Kidney (tissue), 14 donors: ENCODE results near the gene PRSS27. TPM values are rescaled to one million over a fixed set of nuclear protein-coding genes. Genes with fewer than 3 reads are reported as not detected.

Experiments used
- DNase-seq, 5 donors: peaks; one replicate each; pipeline ENCODE4 v3.0.0-alpha.2; 2013 to 2020
- FAIRE-seq: peaks from 2 replicates; lab custom pipeline; 2012; peaks lifted over from hg19 to GRCh38; lab: Jason Lieb, UNC
- H3K27ac ChIP-seq, 2 donors: one replicate each; pipeline ENCODE4 v1.7.0; 2013; ENCODE audit warnings: low read depth in 2 of 2, low read length in 2 of 2, inconsistent platforms in 1 of 2
- H3K27me3 ChIP-seq: one replicate; pipeline ENCODE4 v1.7.1; 2013; ENCODE audit warnings: low read length, inconsistent platforms; ENCODE audit not compliant: control insufficient read depth, insufficient read depth
- H3K36me3 ChIP-seq, 3 donors: one replicate each; pipeline versions ENCODE4 v1.7.0 to v1.7.1; 2013; ENCODE audit warnings: low read length in 3 of 3, control low read depth in 1 of 3, inconsistent platforms in 1 of 3; ENCODE audit not compliant: insufficient read depth in 3 of 3, control insufficient read depth in 2 of 3
- H3K4me1 ChIP-seq, 3 donors: one replicate each; pipeline versions ENCODE4 v1.7.0 to v1.7.1; 2013; ENCODE audit warnings: low read length in 3 of 3, inconsistent platforms in 1 of 3, low read depth in 1 of 3; ENCODE audit not compliant: control insufficient read depth in 2 of 3, insufficient read depth in 2 of 3
- H3K4me3 ChIP-seq, 3 donors: one replicate each; pipeline versions ENCODE4 v1.7.0 to v1.8.1; 2013; ENCODE audit warnings: low read length in 3 of 3, control low read depth in 1 of 3, inconsistent platforms in 1 of 3
- H3K9ac ChIP-seq, 3 donors: one replicate each; pipeline versions ENCODE4 v1.7.0 to v1.7.1; 2013; ENCODE audit warnings: low read length in 3 of 3, control low read depth in 1 of 3, inconsistent platforms in 1 of 3
- H3K9me3 ChIP-seq, 3 donors: one replicate each; pipeline versions ENCODE4 v1.7.0 to v1.7.1; 2013; ENCODE audit warnings: low read length in 3 of 3, control low read depth in 1 of 3, inconsistent platforms in 1 of 3; ENCODE audit not compliant: control insufficient read depth in 2 of 3, insufficient read depth in 1 of 3
- intact Hi-C: fragments of 100-400 bp; cut with DNase I; formaldehyde crosslinking; loops from one replicate; pipeline ENCODE4 v1.11.1; 2022
- polyA plus RNA-seq: library from polyadenylated mRNA; stranded (reverse); fragments of 350-450 nt; fragmentation: Illumina TruSeq; extraction: RNeasy Lipid Tissue Mini Kit (QIAGEN cat#74804); gene quantifications from one replicate; pipeline ENCODE4 v1.2.3, GENCODE V29; 2014; ENCODE audit warnings: low read depth, low replicate concordance; ENCODE audit not compliant: insufficient read depth
- total RNA-seq: library from RNA; stranded (reverse); fragmentation: NEBNext Ultra II Directional; extraction: Animal tissue kit (Norgen Biotek cat#: 25700); gene quantifications from one replicate; pipeline ENCODE4 v1.2.1, GENCODE V29; 2021
- TF ChIP-seq, protein P1 (sequence below): IDR thresholded peaks from 3 replicates; pipeline ENCODE4 v1.5.1; 2012; ENCODE audit warnings: mild to moderate bottlenecking, moderate library complexity, borderline replicate concordance; ENCODE audit not compliant: insufficient read depth; ENCODE audit errors: extremely low read depth
- donor health status: control.
- donor health status: control.
- donor health status: control.
- donor health status: control.
- donor health status: control.
- donor health status: DM: yes; HTN: yes; CAD: no.
- donor health status: Normal renal cell carcinoma (clear cell type).

PRSS27 gene
- total and polyA plus RNA-seq, 2 donors from 2014 or later, result 0.41 to 2.1 TPM

DNA sequence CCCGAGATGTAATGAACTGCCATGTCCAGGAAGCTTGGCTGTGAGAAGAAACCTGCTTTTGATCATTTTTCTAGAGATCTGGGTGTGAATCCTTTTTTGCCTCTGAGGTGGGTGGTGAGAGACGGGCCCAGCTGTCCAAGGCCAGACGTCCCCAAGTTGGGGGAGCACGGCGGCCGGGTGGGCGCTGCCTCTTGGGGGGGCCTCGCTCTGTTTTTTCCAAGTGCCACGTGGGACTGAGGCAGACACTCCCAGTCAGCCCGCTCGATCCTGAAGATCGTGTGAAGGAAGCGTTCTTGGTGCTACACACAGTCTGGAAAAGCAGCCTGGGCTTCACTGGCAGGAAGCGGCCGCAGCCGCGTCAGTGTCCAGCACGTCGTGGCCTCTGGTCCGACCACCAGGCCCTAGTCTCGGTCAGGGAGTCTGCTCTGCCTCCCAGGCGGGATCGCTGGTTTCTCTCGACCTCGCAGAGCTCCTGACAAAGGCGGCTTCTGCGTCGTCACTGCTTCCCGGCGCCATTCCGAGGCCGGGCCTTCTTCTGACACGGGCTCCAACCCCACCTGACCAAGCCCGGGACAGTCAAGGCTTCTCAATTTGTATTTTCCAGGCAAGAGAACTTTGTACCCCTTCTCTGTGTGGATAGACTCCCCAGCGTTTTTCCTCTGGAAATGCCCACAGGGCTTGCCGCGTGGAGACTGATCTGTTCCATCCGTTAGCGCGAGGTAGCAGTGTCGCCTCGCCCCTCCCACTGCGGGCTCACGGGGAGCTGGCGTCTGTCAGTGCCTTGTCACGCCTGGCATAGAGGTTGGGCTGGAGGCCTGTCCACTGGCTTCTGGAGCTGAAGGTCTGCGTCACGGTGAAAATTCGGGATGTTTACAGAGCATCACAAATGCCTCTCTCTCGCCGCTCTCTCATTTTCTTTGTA, 12.4 kb downstream of the PRSS27 start:
- H3K9me3 ChIP-seq, result no peaks in the 10 kb centered on the region
- FAIRE-seq (no peak), DNase-seq (peak in 1 of 5 donors; percentile 72)
- H3K4me3 ChIP-seq, result no peak overlapping the region
- H3K27ac ChIP-seq, result no peak overlapping the region
- intact Hi-C loops, result no loop called here
- no peaks in the 10 kb centered on the region for H3K4me1 ChIP-seq
- peaks cover 0 to 9% (median 4%) of the 10 kb centered on the region in 3 donors for H3K36me3 ChIP-seq
- TF ChIP-seq, protein P1, sequence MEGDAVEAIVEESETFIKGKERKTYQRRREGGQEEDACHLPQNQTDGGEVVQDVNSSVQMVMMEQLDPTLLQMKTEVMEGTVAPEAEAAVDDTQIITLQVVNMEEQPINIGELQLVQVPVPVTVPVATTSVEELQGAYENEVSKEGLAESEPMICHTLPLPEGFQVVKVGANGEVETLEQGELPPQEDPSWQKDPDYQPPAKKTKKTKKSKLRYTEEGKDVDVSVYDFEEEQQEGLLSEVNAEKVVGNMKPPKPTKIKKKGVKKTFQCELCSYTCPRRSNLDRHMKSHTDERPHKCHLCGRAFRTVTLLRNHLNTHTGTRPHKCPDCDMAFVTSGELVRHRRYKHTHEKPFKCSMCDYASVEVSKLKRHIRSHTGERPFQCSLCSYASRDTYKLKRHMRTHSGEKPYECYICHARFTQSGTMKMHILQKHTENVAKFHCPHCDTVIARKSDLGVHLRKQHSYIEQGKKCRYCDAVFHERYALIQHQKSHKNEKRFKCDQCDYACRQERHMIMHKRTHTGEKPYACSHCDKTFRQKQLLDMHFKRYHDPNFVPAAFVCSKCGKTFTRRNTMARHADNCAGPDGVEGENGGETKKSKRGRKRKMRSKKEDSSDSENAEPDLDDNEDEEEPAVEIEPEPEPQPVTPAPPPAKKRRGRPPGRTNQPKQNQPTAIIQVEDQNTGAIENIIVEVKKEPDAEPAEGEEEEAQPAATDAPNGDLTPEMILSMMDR, result no peak
- H3K9ac ChIP-seq, result no peak overlapping the region
- no peaks in the 10 kb centered on the region for H3K27me3 ChIP-seq

DNA sequence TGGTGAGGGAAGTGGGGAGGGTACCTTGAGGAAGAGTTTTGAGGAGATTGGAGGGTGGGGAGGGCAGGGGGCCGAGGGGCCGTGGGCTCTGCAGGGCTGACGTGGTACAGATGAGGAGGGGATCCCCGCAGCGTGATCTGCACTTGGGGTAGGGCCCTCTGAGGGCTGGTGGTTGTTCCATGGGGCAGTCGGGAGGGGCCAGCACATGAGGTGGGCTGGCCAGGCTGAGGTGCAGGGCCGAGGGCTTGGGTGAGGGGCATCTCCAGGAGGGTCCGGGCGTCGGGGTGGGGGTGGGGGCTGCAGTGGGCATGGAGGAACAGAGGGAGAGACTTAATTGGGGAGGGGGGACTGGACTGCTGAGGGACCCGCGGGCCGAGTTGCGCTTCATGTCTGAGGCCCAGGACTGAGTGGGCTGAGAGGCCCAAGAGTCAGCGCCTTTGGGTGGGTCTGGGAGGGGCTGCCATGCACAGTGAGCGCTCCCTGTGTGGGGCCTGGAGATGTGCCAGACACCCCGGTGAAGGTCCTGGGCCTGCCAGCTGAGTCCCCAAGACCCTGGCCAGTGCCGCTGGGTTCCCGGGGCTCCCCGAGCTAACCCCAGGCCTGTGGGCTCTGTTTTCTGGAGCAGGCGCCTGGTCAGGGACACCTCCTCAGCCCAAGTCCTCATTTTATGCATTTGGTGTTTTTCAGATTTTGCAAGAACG, 13.3 kb downstream of the PRSS27 start:
- H3K4me1 ChIP-seq, result no peaks in the 10 kb centered on the region
- DNase-seq (peak in 1 of 5 donors; percentile 68), FAIRE-seq (no peak)
- H3K27me3 ChIP-seq, result no peaks in the 10 kb centered on the region
- H3K36me3 ChIP-seq, result peaks cover 0 to 9% (median 4%) of the 10 kb centered on the region in 3 donors
- no peaks in the 10 kb centered on the region for H3K9me3 ChIP-seq
- no peak overlapping the region for H3K27ac ChIP-seq
- H3K4me3 ChIP-seq, result no peak overlapping the region
- intact Hi-C loops, result no loop called here
- no peak overlapping the region for H3K9ac ChIP-seq
- TF ChIP-seq, protein P1, result no peak

DNA sequence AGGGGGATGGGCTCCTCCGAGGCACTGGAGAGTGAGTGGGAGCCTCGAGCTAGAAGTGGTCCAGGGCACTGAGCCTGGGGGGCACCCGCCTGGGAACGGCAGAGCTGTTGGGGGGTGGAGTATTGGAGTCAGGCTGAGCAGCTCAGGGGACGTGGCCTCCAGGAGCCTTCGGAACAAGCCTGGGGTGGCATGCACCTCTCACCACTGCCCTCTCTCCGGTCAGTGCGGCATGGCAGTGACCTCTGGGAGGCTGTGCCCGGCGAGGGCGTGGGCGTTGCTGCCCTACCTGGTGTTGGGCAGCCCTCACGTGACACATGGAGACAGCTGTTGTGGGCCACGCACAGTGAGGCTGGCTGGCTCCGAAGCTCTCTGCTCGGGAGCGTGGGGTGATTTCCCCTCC, 13.9 kb downstream of the PRSS27 start:
- H3K27ac ChIP-seq, result no peak overlapping the region
- intact Hi-C loops, result no loop called here
- no peaks in the 10 kb centered on the region for H3K4me1 ChIP-seq
- DNase-seq, result no peak
- no peaks in the 10 kb centered on the region for H3K27me3 ChIP-seq
- no peaks in the 10 kb centered on the region for H3K9me3 ChIP-seq
- H3K9ac ChIP-seq, result no peak overlapping the region
- H3K4me3 ChIP-seq, result no peak overlapping the region
- TF ChIP-seq, protein P1, result no peak
- no peak for FAIRE-seq
- peaks cover 0 to 9% (median 4%) of the 10 kb centered on the region in 3 donors for H3K36me3 ChIP-seq
